Mesenchymal stem cell (in vitro differentiated cells and primary cell): ENCODE measurements around the gene MED15.
A peak's percentile ranks its signal among the peaks of the same experiment; 100 is the strongest.

ENCODE experiments used
- DNase-seq: peaks from one replicate; pipeline ENCODE4 v3.0.0-alpha.2; 2013
- H2AFZ ChIP-seq: one replicate; pipeline ENCODE4 v1.6.1; 2013; ENCODE audit warnings: low read depth, mild to moderate bottlenecking, control low read depth, inconsistent platforms, low read length, moderate library complexity
- H2AK5ac ChIP-seq: 2 replicates; pipeline ENCODE4 v1.6.1; 2013; ENCODE audit warnings: low read length, moderate library complexity, mild to moderate bottlenecking, inconsistent platforms; ENCODE audit not compliant: severe bottlenecking
- H2BK120ac ChIP-seq: one replicate; pipeline ENCODE4 v1.6.1; 2013; ENCODE audit warnings: low read depth, mild to moderate bottlenecking, inconsistent platforms, low read length, moderate library complexity
- H2BK12ac ChIP-seq, 2 experiments: one replicate each; pipeline ENCODE4 v1.6.1; 2013; ENCODE audit warnings: inconsistent platforms in 2 of 2, low read length in 2 of 2, mild to moderate bottlenecking in 2 of 2, moderate library complexity in 2 of 2, control low read depth in 1 of 2
- H2BK15ac ChIP-seq: one replicate; pipeline ENCODE4 v1.6.1; 2013; ENCODE audit warnings: mild to moderate bottlenecking, low read depth, inconsistent platforms; ENCODE audit not compliant: poor library complexity, severe bottlenecking
- H2BK5ac ChIP-seq: 2 replicates; pipeline ENCODE4 v1.6.1; 2013; ENCODE audit warnings: low read depth, mild to moderate bottlenecking, low read length, control low read depth, inconsistent platforms; ENCODE audit not compliant: poor library complexity, severe bottlenecking
- H3K14ac ChIP-seq, 2 experiments: one replicate each; pipeline ENCODE4 v1.6.1; 2013; ENCODE audit warnings: inconsistent platforms in 2 of 2, low read length in 2 of 2, control low read depth in 1 of 2, mild to moderate bottlenecking in 1 of 2, moderate library complexity in 1 of 2
- H3K18ac ChIP-seq, 2 experiments: one replicate each; pipeline ENCODE4 v1.6.1; 2013; ENCODE audit warnings: inconsistent platforms in 2 of 2, low read length in 2 of 2, control low read depth in 1 of 2, low read depth in 1 of 2, mild to moderate bottlenecking in 1 of 2
- H3K23ac ChIP-seq, 2 experiments: one replicate each; pipeline ENCODE4 v1.6.1; 2013; ENCODE audit warnings: inconsistent platforms in 2 of 2, low read length in 2 of 2, mild to moderate bottlenecking in 2 of 2, moderate library complexity in 2 of 2, control low read depth in 1 of 2
- H3K27ac ChIP-seq: 2 replicates; pipeline ENCODE4 v1.5.1; 2013; ENCODE audit warnings: mild to moderate bottlenecking, moderate library complexity, low read length, control low read depth, inconsistent platforms; ENCODE audit not compliant: poor library complexity, severe bottlenecking
- H3K27me3 ChIP-seq, 2 experiments: 2 replicates each; pipeline versions ENCODE4 v1.6.1 to v1.7.0; 2013; ENCODE audit warnings: low read length in 2 of 2, mild to moderate bottlenecking in 2 of 2, moderate library complexity in 2 of 2, control low read depth in 1 of 2, inconsistent platforms in 1 of 2; ENCODE audit not compliant: control insufficient read depth in 1 of 2, insufficient read depth in 1 of 2
- H3K36me3 ChIP-seq, 2 experiments: 2 replicates each; pipeline versions ENCODE4 v1.6.1 to v1.7.0; 2013; ENCODE audit warnings: low read length in 2 of 2, control low read depth in 1 of 2, inconsistent platforms in 1 of 2, low read depth in 1 of 2, mild to moderate bottlenecking in 1 of 2; ENCODE audit not compliant: insufficient read depth in 2 of 2, control insufficient read depth in 1 of 2
- H3K4ac ChIP-seq, 2 experiments: one replicate each; pipeline ENCODE4 v1.6.1; 2013; ENCODE audit warnings: inconsistent platforms in 2 of 2, low read length in 2 of 2, mild to moderate bottlenecking in 2 of 2, moderate library complexity in 2 of 2, control low read depth in 1 of 2, low read depth in 1 of 2
- H3K4me1 ChIP-seq: 2 replicates; pipeline ENCODE4 v1.6.1; 2013; ENCODE audit warnings: low read depth, low read length, control low read depth; ENCODE audit not compliant: control insufficient read depth, insufficient read depth
- H3K4me2 ChIP-seq: 2 replicates; pipeline ENCODE4 v1.6.1; 2013; ENCODE audit warnings: low read length, mild to moderate bottlenecking, inconsistent platforms; ENCODE audit not compliant: poor library complexity, severe bottlenecking
- H3K4me3 ChIP-seq, 2 experiments: 2 replicates each; pipeline versions ENCODE4 v1.5.1 to v1.7.0; 2013; ENCODE audit warnings: low read length in 2 of 2, mild to moderate bottlenecking in 2 of 2, control low read depth in 1 of 2, low read depth in 1 of 2; ENCODE audit not compliant: insufficient read depth in 1 of 2
- H3K79me1 ChIP-seq: replicated peaks from 2 replicates; pipeline ENCODE4 v1.6.1; 2013; ENCODE audit warnings: mild to moderate bottlenecking, control low read depth, low read length, inconsistent platforms; ENCODE audit not compliant: poor library complexity, severe bottlenecking
- H3K9ac ChIP-seq: 2 replicates; pipeline ENCODE4 v1.7.0; 2013; ENCODE audit warnings: mild to moderate bottlenecking, low read length, moderate library complexity
- H3K9me3 ChIP-seq: 2 replicates; pipeline ENCODE4 v1.7.0; 2013; ENCODE audit warnings: mild to moderate bottlenecking, low read length; ENCODE audit not compliant: control insufficient read depth
- H4K8ac ChIP-seq: one replicate; pipeline ENCODE4 v1.6.1; 2013; ENCODE audit warnings: inconsistent platforms, mild to moderate bottlenecking, low read length, moderate library complexity
- H4K91ac ChIP-seq: one replicate; pipeline ENCODE4 v1.6.1; 2013; ENCODE audit warnings: mild to moderate bottlenecking, low read length, inconsistent platforms
- WGBS: methylation state at CpG from one replicate; pipeline ENCODE4 v1.1.7; 2013; ENCODE audit warnings: mixed read lengths; 5-methylcytosine and 5-hydroxymethylcytosine counted together

Gene MED15

DNA sequence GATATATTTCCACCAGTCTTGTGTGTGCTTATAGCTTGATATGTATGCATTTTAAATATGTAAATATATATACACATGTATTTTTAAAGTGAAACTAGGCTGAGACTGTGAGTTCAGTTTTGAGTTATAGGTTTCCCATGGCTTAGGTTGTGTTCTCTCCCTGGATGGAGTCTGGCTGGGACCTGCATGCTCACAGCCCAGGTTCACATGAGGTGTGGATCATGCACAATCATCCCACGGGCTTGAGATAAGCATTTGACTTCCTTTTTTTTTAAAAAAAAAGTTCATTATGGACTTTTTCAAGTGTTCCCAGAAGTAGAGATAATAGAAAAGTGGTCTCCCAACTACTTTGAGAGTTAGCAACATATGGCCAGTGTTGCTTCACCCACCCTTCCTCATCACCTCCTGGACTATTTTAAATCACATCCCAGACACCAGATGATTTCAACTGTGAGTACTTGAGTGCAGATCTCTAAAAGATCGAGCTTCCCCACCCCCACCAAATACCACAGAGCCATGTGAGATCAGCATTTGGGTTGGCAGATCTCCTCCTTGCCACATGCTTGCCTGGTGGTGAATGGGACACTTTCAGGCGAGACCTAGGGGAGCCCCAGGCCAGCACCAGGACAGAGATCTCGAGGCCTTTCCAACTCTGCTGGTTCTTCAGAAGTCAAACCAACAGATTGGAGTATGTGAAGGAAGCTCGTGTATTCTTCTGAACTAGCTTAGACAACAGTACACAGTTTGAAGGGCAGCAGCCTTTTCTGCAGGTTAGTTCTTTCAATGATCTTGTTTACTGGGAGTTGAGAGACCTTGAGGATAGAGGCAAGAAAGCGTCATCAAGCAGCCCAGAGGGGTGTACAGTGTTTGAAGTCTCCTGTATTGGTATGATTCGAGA lies 15.9 kb downstream of the MED15 start:
- Histone ChIP-seq H3K4me2 (no peak overlapping the region), H3K79me1 (no peaks in the 10 kb centered on the region)
- WGBS, result 82% methylated on average over 5 of the region's 7 CpGs

GRCh38 chr22:20524004-20524481 lies 16.6 kb downstream of the MED15 start:
- Histone ChIP-seq H4K8ac (no peak overlapping the region), H3K79me1 (no peaks in the 10 kb centered on the region), H3K4me3 (no peak overlapping the region), H2BK120ac (peak overlapping the region; percentile 9), H3K23ac (no peak overlapping the region), H3K4me2 (no peak overlapping the region), H3K27me3 (no peaks in the 10 kb centered on the region), H3K4ac (peak overlapping the region in 1 of 2 experiments; percentile 17), H3K36me3 (peaks cover 31 to 45% of the 10 kb centered on the region in 2 experiments), H2BK15ac (no peak overlapping the region), H3K9me3 (no peaks in the 10 kb centered on the region), H2BK5ac (no peak overlapping the region), H3K4me1 (peaks cover 40% of the 10 kb centered on the region), H4K91ac (peak overlapping the region; percentile 43), H2AFZ (no peak overlapping the region), H2BK12ac (peak overlapping the region; percentile 3 to 61), H3K27ac (peak overlapping the region; percentile 67), H3K14ac (peak overlapping the region in 1 of 2 experiments; percentile 35), H3K18ac (peak overlapping the region; percentile 9 to 61), H2AK5ac (no peak overlapping the region), H3K9ac (peak overlapping the region; percentile 68)
- WGBS, result 8% methylated on average over 1 of the region's 1 CpG
- peak; percentile 57 for DNase-seq

More for the DNA sequence above, 15.9 kb downstream of the MED15 start:
- H4K91ac ChIP-seq, result no peak overlapping the region
- H3K18ac ChIP-seq, result peak overlapping the region; percentile 67 to 90
- no peak overlapping the region for H2BK120ac ChIP-seq
- peak overlapping the region in 1 of 2 experiments; percentile 1 for H3K4me3 ChIP-seq
- peaks cover 29 to 46% of the 10 kb centered on the region in 2 experiments for H3K36me3 ChIP-seq
- H4K8ac ChIP-seq, result peak overlapping the region; percentile 51
- H3K9ac ChIP-seq, result peak overlapping the region; percentile 68
- no peak overlapping the region for H2BK5ac ChIP-seq
- peak overlapping the region; percentile 13 for H2AK5ac ChIP-seq
- H3K23ac ChIP-seq, result peak overlapping the region in 1 of 2 experiments; percentile 63
- H3K4me1 ChIP-seq, result peaks cover 41% of the 10 kb centered on the region
- peak; percentile 77 for DNase-seq
- no peaks in the 10 kb centered on the region for H3K9me3 ChIP-seq
- H2BK15ac ChIP-seq, result no peak overlapping the region
- H3K4ac ChIP-seq, result peak overlapping the region; percentile 32 to 47
- H3K27ac ChIP-seq, result peak overlapping the region; percentile 67
- H2BK12ac ChIP-seq, result peak overlapping the region in 1 of 2 experiments; percentile 63
- no peak overlapping the region for H2AFZ ChIP-seq
- H3K27me3 ChIP-seq, result no peaks in the 10 kb centered on the region
- peak overlapping the region in 1 of 2 experiments; percentile 26 for H3K14ac ChIP-seq

GRCh38 chr22:20525048-20525447 lies 17.6 kb downstream of the MED15 start:
- no peak overlapping the region for H4K8ac ChIP-seq
- peak overlapping the region; percentile 57 for H2AK5ac ChIP-seq
- H3K36me3 ChIP-seq, result peaks cover 27 to 36% of the 10 kb centered on the region in 2 experiments
- no peak overlapping the region for H3K14ac ChIP-seq
- peak overlapping the region; percentile 16 for H3K27ac ChIP-seq
- H2BK15ac ChIP-seq, result no peak overlapping the region
- H2BK5ac ChIP-seq, result no peak overlapping the region
- H3K4me1 ChIP-seq, result peaks cover 36% of the 10 kb centered on the region
- no peak overlapping the region for H3K4me3 ChIP-seq
- no peak overlapping the region for H2AFZ ChIP-seq
- peak overlapping the region; percentile 64 to 70 for H3K18ac ChIP-seq
- H3K4me2 ChIP-seq, result no peak overlapping the region
- over 99% methylated on average over 7 of the region's 7 CpGs for WGBS
- H3K23ac ChIP-seq, result no peak overlapping the region
- H3K9me3 ChIP-seq, result no peaks in the 10 kb centered on the region
- peak overlapping the region in 1 of 2 experiments; percentile 52 for H2BK12ac ChIP-seq
- no peaks in the 10 kb centered on the region for H3K79me1 ChIP-seq
- no peak for DNase-seq
- no peak overlapping the region for H4K91ac ChIP-seq
- H3K4ac ChIP-seq, result no peak overlapping the region
- no peaks in the 10 kb centered on the region for H3K27me3 ChIP-seq
- H2BK120ac ChIP-seq, result peak overlapping the region; percentile 23
- no peak overlapping the region for H3K9ac ChIP-seq

GRCh38 chr22:20526305-20526627 lies 18.9 kb downstream of the MED15 start:
- Histone ChIP-seq H2AK5ac (no peak overlapping the region), H3K4me3 (no peak overlapping the region), H2BK15ac (no peak overlapping the region), H2AFZ (no peak overlapping the region), H3K4me1 (peaks cover 40% of the 10 kb centered on the region), H3K27ac (peak overlapping the region; percentile 92), H3K14ac (no peak overlapping the region), H3K18ac (no peak overlapping the region), H3K9ac (peak overlapping the region; percentile 60), H3K4ac (peak overlapping the region in 1 of 2 experiments; percentile 14), H3K36me3 (peaks cover 27 to 28% of the 10 kb centered on the region in 2 experiments), H3K4me2 (no peak overlapping the region), H3K9me3 (no peaks in the 10 kb centered on the region), H2BK5ac (no peak overlapping the region), H3K79me1 (no peaks in the 10 kb centered on the region), H2BK12ac (peak overlapping the region in 1 of 2 experiments; percentile 15), H2BK120ac (no peak overlapping the region), H3K23ac (no peak overlapping the region), H4K8ac (peak overlapping the region; percentile 27), H4K91ac (no peak overlapping the region), H3K27me3 (no peaks in the 10 kb centered on the region)
- no peak for DNase-seq
- WGBS, result 81% methylated on average over 3 of the region's 4 CpGs
